Measurements from ENCODE around the gene NR5A1. TPM values are rescaled to one million over a fixed set of nuclear protein-coding genes. Genes with fewer than 3 reads are reported as not detected.

Gene NR5A1
- total RNA-seq, 4 donors from 2014 or later, result not detected

DNA sequence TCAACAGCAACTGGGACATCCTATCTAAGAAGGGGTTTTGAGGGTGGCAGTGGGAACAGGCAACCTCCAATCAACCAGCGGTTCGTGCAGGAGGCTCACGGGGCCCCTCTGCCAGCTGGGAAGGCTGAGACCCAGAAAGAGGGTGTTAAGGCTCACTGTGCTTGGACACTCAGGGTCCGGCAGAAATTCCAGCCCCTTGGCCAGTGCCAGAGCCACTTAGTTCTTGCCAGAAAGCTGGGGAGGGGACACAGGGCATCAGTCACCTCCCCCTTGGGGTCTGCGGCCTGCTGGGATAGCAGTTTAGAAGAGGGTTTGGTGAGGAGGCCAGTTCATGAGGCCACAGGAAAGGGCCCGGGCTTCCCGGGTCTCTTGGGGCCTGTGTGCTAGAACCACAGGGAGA lies 36.5 kb downstream of the NR5A1 start:
- WGBS, 2 donors, result 71 to 85% methylated on average over 7 of the region's 7 CpGs
- DNase-seq (ENCODE audit: low spot score in 2 of 2), result no peak
- H3K27me3 ChIP-seq, result peaks cover 0 to 25% of the 10 kb centered on the region in 2 donors
- no peak overlapping the region for H3K27ac ChIP-seq
- no peak overlapping the region for H3K4me3 ChIP-seq
- no peaks in the 10 kb centered on the region for H3K9me3 ChIP-seq
- no peaks in the 10 kb centered on the region for H3K36me3 ChIP-seq
- TF ChIP-seq EP300 (IDR thresholded peaks at IDR 0.05) (no peak), POLR2A (IDR thresholded peaks at IDR 0.05) (no peak)
- TF ChIP-seq, protein P1, sequence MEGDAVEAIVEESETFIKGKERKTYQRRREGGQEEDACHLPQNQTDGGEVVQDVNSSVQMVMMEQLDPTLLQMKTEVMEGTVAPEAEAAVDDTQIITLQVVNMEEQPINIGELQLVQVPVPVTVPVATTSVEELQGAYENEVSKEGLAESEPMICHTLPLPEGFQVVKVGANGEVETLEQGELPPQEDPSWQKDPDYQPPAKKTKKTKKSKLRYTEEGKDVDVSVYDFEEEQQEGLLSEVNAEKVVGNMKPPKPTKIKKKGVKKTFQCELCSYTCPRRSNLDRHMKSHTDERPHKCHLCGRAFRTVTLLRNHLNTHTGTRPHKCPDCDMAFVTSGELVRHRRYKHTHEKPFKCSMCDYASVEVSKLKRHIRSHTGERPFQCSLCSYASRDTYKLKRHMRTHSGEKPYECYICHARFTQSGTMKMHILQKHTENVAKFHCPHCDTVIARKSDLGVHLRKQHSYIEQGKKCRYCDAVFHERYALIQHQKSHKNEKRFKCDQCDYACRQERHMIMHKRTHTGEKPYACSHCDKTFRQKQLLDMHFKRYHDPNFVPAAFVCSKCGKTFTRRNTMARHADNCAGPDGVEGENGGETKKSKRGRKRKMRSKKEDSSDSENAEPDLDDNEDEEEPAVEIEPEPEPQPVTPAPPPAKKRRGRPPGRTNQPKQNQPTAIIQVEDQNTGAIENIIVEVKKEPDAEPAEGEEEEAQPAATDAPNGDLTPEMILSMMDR (IDR thresholded peaks at IDR 0.05), result no peak
- no peaks in the 10 kb centered on the region for H3K4me1 ChIP-seq

DNA sequence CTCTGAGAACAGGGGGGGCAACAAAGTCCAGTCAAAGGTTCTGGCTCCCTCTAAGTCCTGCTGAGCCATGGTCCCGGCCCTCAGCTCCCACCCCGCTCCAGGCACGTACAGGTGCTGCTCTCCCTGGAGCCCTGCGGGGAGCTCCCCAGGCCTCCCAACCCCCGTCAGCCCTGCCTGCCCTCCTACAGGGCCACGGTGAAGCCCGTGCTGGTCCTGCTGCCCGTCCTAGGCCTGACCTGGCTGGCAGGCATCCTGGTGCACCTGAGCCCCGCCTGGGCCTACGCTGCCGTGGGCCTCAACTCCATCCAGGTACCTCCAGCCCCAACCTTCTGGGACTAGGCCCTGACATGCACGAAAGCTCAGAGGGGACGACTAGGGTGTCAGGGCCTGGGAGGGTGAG lies 36.9 kb downstream of the NR5A1 start:
- no peak overlapping the region for H3K4me3 ChIP-seq
- no peak for DNase-seq (ENCODE audit: low spot score in 2 of 2)
- whole genome bisulfite sequencing, 2 donors, result 77 to 89% methylated on average over 9 to 13 of the region's 13 CpGs
- no peaks in the 10 kb centered on the region for H3K4me1 ChIP-seq
- H3K27me3 ChIP-seq, result peaks cover 0 to 21% of the 10 kb centered on the region in 2 donors
- TF ChIP-seq, protein P1 (IDR thresholded peaks at IDR 0.05), result no peak
- TF ChIP-seq EP300 (IDR thresholded peaks at IDR 0.05), result no peak
- no peak for TF ChIP-seq POLR2A (IDR thresholded peaks at IDR 0.05)
- no peak overlapping the region for H3K27ac ChIP-seq
- no peaks in the 10 kb centered on the region for H3K36me3 ChIP-seq
- no peaks in the 10 kb centered on the region for H3K9me3 ChIP-seq

DNA sequence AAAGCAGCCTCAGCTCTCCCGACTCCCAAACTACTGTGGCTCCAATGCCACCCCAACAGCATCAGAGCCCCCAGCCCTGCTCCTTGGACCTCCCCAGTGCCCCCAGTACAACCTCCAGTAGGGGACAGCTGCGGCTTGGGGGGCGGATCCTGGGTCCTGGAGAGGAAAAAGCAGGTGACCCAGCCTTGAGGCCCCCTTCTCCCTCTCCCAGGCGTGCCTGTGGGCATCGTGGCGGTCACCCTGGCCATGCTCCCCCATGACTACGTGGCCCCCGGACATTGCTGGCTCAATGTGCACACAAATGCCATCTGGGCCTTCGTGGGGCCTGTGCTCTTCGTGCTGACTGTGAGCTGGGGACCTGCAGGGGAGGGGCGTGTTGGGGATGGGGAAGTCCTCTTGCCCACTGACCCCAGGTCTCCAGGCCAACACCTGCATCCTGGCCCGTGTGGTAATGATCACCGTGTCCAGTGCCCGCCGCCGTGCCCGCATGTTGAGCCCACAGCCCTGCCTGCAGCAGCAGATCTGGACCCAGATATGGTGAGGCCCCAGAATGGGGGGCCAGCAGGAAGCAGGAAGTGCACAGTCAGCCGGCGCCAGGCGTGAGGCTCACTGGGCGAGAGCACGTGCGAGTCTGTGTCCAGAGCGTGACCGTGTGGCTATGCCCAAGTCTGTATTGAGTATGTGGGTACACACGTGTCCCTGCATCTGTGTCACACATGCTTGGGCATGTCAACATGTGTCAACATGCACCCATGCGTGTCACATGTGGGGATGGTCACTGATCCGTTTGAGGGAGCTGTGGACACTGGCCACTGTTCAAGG lies 38.0 kb downstream of the NR5A1 start:
- no peak for DNase-seq (ENCODE audit: low spot score in 2 of 2)
- H3K36me3 ChIP-seq, result no peaks in the 10 kb centered on the region
- no peak overlapping the region for H3K27ac ChIP-seq
- H3K4me3 ChIP-seq, result no peak overlapping the region
- WGBS, 2 donors, result 75 to 85% methylated on average over 21 to 22 of the region's 28 CpGs
- TF ChIP-seq POLR2A (IDR thresholded peaks at IDR 0.05), result no peak
- TF ChIP-seq, protein P1 (IDR thresholded peaks at IDR 0.05), result no peak
- TF ChIP-seq EP300 (IDR thresholded peaks at IDR 0.05), result no peak
- H3K9me3 ChIP-seq, result no peaks in the 10 kb centered on the region
- H3K27me3 ChIP-seq, result peaks cover 0 to 13% of the 10 kb centered on the region in 2 donors
- no peaks in the 10 kb centered on the region for H3K4me1 ChIP-seq

DNA sequence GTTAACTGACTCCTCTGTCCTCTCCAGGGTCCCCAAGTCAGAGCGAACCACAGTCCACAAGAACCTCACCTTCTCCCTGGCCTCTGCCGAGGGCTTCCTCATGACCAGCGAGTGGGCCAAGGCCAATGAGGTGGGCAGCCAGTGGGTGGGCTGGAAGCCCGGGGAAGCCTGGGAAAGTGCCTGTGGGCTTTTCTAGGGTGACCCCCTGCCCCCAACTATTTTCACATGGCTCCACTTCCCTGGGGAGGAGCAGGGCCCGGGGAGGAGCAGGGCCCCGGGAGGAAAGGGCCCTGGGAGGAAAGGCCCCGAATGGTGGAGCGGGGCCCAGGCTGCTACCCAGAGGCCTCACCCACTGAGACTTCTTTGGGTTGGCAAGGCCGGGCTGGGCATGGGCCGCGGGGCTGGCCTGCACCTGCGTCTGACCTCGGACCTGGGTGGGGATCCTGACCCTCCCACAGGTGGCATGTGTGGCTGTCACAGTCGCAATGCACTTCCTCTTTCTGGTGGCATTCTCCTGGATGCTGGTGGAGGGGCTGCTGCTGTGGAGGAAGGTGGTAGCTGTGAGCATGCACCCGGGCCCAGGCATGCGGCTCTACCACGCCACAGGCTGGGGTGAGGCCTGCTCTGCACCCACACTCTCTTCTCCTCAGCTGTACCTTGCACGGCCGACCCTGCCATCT lies 39.0 kb downstream of the NR5A1 start:
- H3K4me1 ChIP-seq, result no peaks in the 10 kb centered on the region
- peaks cover 0 to 5% (median 0%) of the 10 kb centered on the region in 4 donors for H3K9me3 ChIP-seq
- H3K4me3 ChIP-seq, result no peak overlapping the region
- peaks cover 0 to 13% of the 10 kb centered on the region in 2 donors for H3K27me3 ChIP-seq
- no peak overlapping the region for H3K27ac ChIP-seq
- WGBS, 2 donors, result 80 to 86% methylated on average over 14 of the region's 19 CpGs
- H3K36me3 ChIP-seq, result no peaks in the 10 kb centered on the region
- TF ChIP-seq, protein P1 (IDR thresholded peaks at IDR 0.05), result no peak
- TF ChIP-seq EP300 (IDR thresholded peaks at IDR 0.05) (no peak), POLR2A (IDR thresholded peaks at IDR 0.05) (no peak)
- no peak for DNase-seq (ENCODE audit: low spot score in 2 of 2)
